Fibroblast of mammary gland (primary cell): Measurements from ENCODE around the gene CD47.

Experiments
- DNase-seq: peaks from one replicate; pipeline ENCODE4 v3.0.0-alpha.2; 2010; ENCODE audit warnings: low read depth
- H3K4me3 ChIP-seq: 2 replicates; pipeline ENCODE4 v1.5.1; 2011; ENCODE audit warnings: low read depth, mild to moderate bottlenecking, low read length, moderate library complexity; ENCODE audit not compliant: control insufficient read depth
- TF ChIP-seq, protein P1 (sequence below): conservative IDR thresholded peaks from 2 replicates; pipeline ENCODE4 v1.5.1; 2011; ENCODE audit warnings: low read depth, low read length, inconsistent platforms; ENCODE audit not compliant: control insufficient read depth, insufficient read depth

The CD47 gene

GRCh38 chr3:108044699-108045098 is 46.1 kb downstream of the CD47 start:
- DNase-seq, result no peak
- H3K4me3 ChIP-seq, result no peak overlapping the region
- TF ChIP-seq, protein P1, sequence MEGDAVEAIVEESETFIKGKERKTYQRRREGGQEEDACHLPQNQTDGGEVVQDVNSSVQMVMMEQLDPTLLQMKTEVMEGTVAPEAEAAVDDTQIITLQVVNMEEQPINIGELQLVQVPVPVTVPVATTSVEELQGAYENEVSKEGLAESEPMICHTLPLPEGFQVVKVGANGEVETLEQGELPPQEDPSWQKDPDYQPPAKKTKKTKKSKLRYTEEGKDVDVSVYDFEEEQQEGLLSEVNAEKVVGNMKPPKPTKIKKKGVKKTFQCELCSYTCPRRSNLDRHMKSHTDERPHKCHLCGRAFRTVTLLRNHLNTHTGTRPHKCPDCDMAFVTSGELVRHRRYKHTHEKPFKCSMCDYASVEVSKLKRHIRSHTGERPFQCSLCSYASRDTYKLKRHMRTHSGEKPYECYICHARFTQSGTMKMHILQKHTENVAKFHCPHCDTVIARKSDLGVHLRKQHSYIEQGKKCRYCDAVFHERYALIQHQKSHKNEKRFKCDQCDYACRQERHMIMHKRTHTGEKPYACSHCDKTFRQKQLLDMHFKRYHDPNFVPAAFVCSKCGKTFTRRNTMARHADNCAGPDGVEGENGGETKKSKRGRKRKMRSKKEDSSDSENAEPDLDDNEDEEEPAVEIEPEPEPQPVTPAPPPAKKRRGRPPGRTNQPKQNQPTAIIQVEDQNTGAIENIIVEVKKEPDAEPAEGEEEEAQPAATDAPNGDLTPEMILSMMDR, result no peak

- TF ChIP-seq, protein P1, result no peak
- no peak overlapping the region for H3K4me3 ChIP-seq
- no peak for DNase-seq
These were observed 48.5 kb downstream of the CD47 start for GRCh38 chr3:108042300-108042699.

DNA sequence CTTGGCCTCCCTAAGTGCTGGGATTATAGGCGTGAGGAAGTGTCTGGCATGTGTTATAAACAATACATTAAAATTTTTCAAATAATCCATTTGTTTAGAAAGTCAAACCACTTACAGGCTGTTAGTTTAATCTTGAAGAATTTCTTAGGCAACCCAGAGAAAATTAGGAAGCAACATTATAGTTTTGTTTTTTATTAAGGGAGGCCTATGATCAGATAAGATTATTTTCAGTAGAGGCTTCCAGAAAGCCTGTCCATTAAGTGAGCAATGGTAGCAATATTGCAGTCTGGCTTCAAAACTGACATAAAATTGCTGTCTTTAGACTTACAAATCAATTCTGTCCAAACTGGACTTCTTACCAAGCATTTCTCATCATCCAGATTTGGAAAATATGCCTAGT is 49.6 kb downstream of the CD47 start:
- no peak for DNase-seq
- no peak overlapping the region for H3K4me3 ChIP-seq
- TF ChIP-seq, protein P1, result no peak

DNA sequence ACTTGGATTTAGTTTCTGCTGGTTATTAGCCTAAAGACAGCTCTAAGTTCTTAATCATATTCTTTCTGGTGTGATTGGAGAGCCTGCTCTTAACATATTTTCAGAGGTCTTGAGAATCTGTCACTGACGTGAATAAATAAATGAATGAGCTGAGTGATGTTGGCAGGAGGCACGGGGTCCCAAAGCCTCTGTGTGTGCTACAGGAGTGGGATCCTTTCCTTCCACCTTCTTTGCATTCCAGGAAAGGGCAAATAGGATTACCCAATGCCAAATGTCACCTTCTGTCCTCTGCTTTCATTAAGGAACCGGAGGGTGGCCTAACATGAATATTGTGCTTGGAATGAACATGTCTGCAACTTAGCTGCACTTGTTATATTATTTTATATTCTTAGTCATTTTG is 53.1 kb downstream of the CD47 start:
- H3K4me3 ChIP-seq, result no peak overlapping the region
- DNase-seq, result no peak

DNA sequence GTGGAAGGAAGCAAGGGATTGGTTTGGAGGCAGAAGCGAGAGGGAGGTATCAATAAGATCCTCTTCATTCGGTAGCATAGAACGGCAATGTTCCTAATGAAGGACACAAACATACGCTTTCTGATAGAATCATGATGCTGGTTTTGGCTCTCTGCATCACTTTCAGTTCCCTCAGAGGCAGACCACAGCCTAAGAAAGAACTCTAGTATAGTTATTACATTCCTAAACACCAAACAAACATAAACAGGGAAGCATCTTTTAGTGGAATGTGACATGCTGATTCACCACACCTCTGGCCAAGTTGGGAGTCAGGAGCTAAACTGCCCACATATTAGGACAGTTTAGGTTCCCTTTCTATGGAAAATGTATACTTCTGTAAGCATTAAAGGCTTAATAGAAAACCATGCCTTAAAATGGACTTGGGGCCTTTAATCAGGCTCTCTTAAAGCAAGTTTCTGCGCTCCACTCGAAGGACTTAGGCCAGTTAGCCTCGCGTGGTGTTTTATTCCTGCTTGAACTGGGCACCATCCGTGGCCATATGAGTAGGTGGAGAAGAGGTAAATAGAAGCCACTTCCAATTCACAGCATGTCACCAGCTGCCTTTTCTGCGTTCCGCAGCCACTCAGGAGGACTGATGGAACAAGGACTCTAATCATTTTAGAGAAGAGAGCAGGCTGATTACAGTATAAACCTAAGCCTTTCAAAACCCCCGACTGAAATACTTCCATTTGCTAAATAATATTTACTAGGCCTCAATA is 53.7 kb downstream of the CD47 start:
- peak; percentile 58 for DNase-seq
- H3K4me3 ChIP-seq, result no peak overlapping the region
- TF ChIP-seq, protein P1, result no peak

More for the DNA sequence above, 53.1 kb downstream of the CD47 start:
- TF ChIP-seq, protein P1, result no peak

- peak; percentile 15 for DNase-seq
- no peak overlapping the region for H3K4me3 ChIP-seq
- TF ChIP-seq, protein P1, result no peak
These were observed 54.4 kb downstream of the CD47 start for GRCh38 chr3:108036401-108036800.
